Esophagus muscularis mucosa (tissue), 4 donors: ENCODE measurements around the gene TSPAN31.

Experiments used
- EP300 ChIP-seq: sonication (generic); formaldehyde crosslinking; IDR thresholded peaks from one replicate; pipeline ENCODE4 v1.6.1; 2017; ENCODE audit warnings: antibody characterized with exemption
- POLR2A ChIP-seq: fragments of 450-650 bp; IDR thresholded peaks from one replicate; pipeline ENCODE4 v1.6.1; 2017; ENCODE audit warnings: antibody characterized with exemption, moderate library complexity, mild to moderate bottlenecking, low read depth
- POLR2AphosphoS5 ChIP-seq, 2 donors: sonication (generic); formaldehyde crosslinking; IDR thresholded peaks; one replicate each; pipeline ENCODE4 v1.6.1; 2017; ENCODE audit warnings: antibody characterized with exemption in 2 of 2
- TF ChIP-seq, protein P1 (sequence below), 3 experiments: fragments of 200-600 bp in 2 of 3; fragments of 450-650 bp in 1 of 3; sonication (generic) in 2 of 3; IDR thresholded peaks; one replicate each; pipeline ENCODE4 v1.5.1; 2017 to 2019; ENCODE audit warnings: antibody characterized with exemption in 3 of 3, mild to moderate bottlenecking in 2 of 3, moderate library complexity in 1 of 3

DNA sequence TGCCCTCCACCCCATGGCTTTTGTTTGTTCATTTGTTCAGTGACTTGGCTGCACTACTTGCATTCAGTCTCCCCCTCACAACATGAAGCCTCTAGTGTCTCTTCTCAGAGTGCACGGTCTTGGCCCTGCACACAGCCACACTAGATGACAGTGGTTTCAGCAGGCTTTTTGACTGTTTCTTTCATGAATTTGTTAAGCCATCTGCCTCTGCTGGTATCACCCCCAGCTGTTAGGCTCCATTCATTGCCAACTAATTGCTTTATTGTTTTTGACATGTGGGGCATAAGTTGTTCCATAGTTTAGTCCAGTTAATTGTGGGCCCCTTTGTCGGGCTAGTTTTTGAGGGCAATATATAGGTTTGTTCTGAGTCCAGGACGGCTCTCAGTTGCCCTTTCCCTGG lies 32.1 kb upstream of the TSPAN31 start:
- TF ChIP-seq POLR2A: no peak
- TF ChIP-seq, protein P1, sequence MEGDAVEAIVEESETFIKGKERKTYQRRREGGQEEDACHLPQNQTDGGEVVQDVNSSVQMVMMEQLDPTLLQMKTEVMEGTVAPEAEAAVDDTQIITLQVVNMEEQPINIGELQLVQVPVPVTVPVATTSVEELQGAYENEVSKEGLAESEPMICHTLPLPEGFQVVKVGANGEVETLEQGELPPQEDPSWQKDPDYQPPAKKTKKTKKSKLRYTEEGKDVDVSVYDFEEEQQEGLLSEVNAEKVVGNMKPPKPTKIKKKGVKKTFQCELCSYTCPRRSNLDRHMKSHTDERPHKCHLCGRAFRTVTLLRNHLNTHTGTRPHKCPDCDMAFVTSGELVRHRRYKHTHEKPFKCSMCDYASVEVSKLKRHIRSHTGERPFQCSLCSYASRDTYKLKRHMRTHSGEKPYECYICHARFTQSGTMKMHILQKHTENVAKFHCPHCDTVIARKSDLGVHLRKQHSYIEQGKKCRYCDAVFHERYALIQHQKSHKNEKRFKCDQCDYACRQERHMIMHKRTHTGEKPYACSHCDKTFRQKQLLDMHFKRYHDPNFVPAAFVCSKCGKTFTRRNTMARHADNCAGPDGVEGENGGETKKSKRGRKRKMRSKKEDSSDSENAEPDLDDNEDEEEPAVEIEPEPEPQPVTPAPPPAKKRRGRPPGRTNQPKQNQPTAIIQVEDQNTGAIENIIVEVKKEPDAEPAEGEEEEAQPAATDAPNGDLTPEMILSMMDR (IDR thresholded peaks at IDR 0.05): no peak
- no peak for TF ChIP-seq POLR2AphosphoS5 (IDR thresholded peaks at IDR 0.05)
- no peak for TF ChIP-seq EP300
